NCI-H526 treated with DMSO at 0.1 percent for 48 hours (cell line): ENCODE results near the gene MARCHF2.
"Not testable (repeated sequence)": the region's sequence is repeated elsewhere in the genome, so short reads cannot be mapped to it uniquely, and the experiment has no call there.

Experiments
- DNase-seq: peaks from one replicate; lab custom pipeline; 2025; lab: John Stamatoyannopoulos, UW

The MARCHF2 gene

GRCh38 chr19:8410718-8411117, 2.4 kb upstream of the MARCHF2 start:
- not testable (repeated sequence) for DNase-seq

GRCh38 chr19:8413629-8413995, 507 bp downstream of the MARCHF2 start:
- DNase-seq: no peak

GRCh38 chr19:8416796-8417195, 3.7 kb downstream of the MARCHF2 start:
- no peak for DNase-seq

GRCh38 chr19:8421484-8422461, 8.7 kb downstream of the MARCHF2 start:
- no peak for DNase-seq

GRCh38 chr19:8423817-8424223, 10.7 kb downstream of the MARCHF2 start:
- DNase-seq: no peak

GRCh38 chr19:8425331-8425730, 12.2 kb downstream of the MARCHF2 start:
- not testable (repeated sequence) for DNase-seq

- DNase-seq: no peak
Observed at GRCh38 chr19:8426283-8426682, 13.2 kb downstream of the MARCHF2 start.

- no peak for DNase-seq
Observed at GRCh38 chr19:8429044-8429443, 15.9 kb downstream of the MARCHF2 start.

- no peak for DNase-seq
Observed at GRCh38 chr19:8429826-8430225, 16.7 kb downstream of the MARCHF2 start.

GRCh38 chr19:8430650-8431049, 17.5 kb downstream of the MARCHF2 start:
- no peak for DNase-seq

- no peak for DNase-seq
Observed at GRCh38 chr19:8438236-8438635, 25.1 kb downstream of the MARCHF2 start.

GRCh38 chr19:8441725-8442544, 28.8 kb downstream of the MARCHF2 start:
- DNase-seq: no peak

- DNase-seq: not testable (repeated sequence)
Observed at GRCh38 chr19:8444140-8444676, 31.1 kb downstream of the MARCHF2 start.

GRCh38 chr19:8444677-8445487, 31.8 kb downstream of the MARCHF2 start, which contains the start of gene HNRNPM:
HNRNPM (plus strand) TSS chr19:8444975; CDS start chr19:8444999, 24 bp downstream.
- DNase-seq: peak; percentile 96

- peak; percentile 19 for DNase-seq
Observed at GRCh38 chr19:8445488-8446001, 32.4 kb downstream of the MARCHF2 start.

- no peak for DNase-seq
Observed at GRCh38 chr19:8446061-8446709, 33.1 kb downstream of the MARCHF2 start.

GRCh38 chr19:8449830-8450229, 36.7 kb downstream of the MARCHF2 start:
- DNase-seq: no peak

- DNase-seq: no peak
Observed at GRCh38 chr19:8451377-8451776, 38.3 kb downstream of the MARCHF2 start.

GRCh38 chr19:8451885-8452284, 38.8 kb downstream of the MARCHF2 start:
- DNase-seq: no peak

GRCh38 chr19:8452446-8453123, 39.5 kb downstream of the MARCHF2 start:
- no peak for DNase-seq
